Stimulated activated CD8-positive, alpha-beta memory T cell treated with anti-CD3 and anti-CD28 coated beads, Interleukin-12 subunit alpha, Interleukin-12 subunit beta, amount 100 ng/mL, for 4 hours (primary cell): Measurements from ENCODE around the gene DUSP5.
"Not testable (repeated sequence)": the region's sequence is repeated elsewhere in the genome, so short reads cannot be mapped to it uniquely, and the experiment has no call there.

Source experiments
- DNase-seq: peaks from one replicate; pipeline ENCODE4 v3.0.0-alpha.2; 2020; ENCODE audit warnings: low read depth

DUSP5 gene

DNA sequence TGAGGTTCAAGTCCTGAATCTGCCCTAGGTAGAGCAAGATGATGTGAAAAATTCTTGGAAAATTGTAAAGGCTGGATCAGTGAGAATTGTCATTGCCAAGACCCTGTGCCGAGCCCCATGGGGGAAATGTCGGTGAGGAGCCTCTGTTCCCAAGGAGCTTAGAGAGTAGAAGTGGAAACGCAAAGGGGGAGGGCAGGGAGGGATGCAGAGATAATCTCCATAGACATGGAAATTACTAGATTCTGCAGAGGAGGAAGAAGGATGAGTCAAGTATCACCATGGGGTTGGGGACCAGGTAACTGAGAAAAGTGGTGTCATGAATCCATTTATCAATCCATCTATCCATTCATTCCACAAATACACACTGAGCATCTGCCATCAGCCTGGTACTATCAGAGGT lies 26.0 kb downstream of the DUSP5 start:
- no peak for DNase-seq

DNA sequence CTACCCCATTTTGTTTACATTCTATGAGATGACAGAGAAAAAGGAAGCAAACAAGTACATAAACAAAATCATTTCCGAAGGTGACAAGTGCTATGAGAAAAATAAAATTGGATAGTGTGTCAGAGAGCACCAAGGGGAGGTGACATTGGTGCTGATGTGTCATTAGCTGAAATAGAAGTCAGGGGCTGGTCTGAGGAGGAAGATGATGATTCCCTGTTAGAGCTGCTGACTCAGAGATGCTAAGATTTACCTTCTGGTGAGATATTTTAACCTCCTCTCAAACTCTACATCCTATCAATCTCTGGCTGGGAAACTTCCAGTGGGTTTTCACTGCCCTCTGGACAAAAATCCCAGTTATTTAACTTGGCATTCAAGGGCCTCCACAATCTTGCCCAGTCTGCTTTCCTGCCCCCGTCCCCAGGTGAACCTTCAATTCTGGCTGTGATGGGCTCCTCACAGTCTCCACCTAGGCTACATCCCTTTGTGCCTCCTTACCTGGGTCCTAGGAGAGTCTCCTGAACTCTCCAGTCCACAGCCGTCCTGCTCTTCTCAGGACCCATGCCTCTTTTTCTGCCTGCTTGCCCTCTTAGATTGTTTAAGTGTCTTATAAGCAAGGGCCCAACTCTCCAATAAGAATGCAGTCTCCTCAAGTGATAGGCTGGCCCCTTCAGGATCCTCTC lies 26.6 kb downstream of the DUSP5 start:
- DNase-seq = no peak

DNA sequence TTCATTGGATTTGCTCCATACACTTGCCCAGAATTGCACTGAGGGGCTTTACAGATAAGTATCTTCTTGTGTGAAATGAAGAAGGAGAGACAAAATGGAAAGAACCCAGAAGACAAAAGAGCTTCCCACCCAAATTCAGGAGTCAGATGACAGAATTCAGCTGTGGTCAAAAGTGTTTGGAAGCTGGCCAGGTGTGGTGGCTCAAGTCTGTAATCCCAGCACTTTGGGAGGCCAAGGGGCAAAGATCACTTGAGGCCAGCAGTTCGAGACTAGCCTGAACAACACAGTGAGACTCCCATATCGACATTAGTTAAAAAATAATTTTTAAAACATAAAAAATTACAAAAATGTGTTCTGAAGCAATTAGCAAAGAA lies 27.1 kb downstream of the DUSP5 start:
- no peak for DNase-seq

- no peak for DNase-seq
Measured at GRCh38 chr10:110525349-110526260, 27.9 kb downstream of the DUSP5 start.

DNA sequence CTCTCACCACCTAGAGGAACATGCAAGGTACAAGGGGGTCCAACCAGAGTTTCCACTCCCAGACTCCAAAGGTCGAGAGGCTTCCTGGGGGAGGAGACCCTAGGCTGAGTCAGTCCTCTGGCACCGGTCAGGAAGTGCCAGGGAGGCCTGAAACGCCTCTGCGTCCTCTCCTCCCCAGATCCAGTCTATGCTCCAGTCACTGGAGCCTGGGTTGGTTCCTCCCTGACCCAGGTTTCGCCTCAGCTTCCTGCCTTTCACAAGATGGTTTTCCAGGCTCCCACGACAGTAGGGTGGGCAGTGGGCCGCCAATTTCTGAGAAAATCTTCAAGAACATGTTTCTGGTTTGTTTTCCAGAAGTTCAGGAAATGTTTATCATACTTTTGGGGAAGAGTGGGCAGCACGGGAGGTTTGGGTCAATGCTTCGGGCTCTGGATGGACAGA lies 30.0 kb downstream of the DUSP5 start:
- DNase-seq = no peak

GRCh38 chr10:110528224-110528996 lies 30.7 kb downstream of the DUSP5 start:
- DNase-seq = no peak

DNA sequence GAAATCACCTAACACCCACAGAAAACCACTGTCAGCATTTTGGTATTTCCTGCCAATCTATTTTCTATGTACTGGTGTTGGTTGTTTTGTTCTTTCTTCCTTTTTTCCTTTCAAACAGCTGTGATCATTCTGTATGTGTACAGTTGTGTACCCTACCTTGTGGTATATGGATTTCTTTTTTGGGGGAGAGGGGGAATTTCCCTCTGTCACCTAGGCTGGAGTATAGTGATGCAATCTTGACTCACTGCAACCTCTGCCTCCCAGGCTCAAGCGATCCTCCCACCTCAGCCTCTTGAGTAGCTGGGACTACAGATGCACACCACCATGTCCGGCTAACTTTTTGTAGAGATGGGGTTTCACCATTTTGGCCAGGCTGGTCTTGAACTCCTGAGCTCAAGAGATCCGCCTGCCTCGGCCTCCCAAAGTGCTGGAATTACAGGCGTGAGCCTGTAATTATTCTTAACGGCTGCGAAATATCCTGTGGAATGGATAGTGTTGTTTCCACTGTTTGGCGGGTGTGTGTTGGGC lies 31.4 kb downstream of the DUSP5 start:
- DNase-seq = not testable (repeated sequence)

DNA sequence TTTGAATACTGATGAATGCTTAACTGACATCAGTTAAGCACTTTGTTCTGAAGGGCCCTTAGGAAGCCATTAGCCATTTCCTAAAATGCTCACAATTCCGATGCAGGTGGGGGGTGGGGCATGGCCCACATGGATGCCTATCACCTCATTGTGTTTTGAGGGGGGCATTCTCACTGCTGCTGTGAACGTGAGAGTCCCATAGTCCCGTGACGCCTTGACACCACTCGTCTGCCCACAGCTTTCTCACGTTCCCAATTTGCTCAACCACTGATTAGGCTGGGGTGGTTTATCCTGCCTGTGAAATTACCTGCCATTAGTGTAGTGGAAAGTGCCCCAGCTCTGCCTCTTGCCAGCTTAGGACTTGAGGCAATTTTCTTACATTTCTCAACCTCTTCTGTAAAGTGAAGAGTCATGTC lies 31.9 kb downstream of the DUSP5 start:
- peak; percentile 19 for DNase-seq

DNA sequence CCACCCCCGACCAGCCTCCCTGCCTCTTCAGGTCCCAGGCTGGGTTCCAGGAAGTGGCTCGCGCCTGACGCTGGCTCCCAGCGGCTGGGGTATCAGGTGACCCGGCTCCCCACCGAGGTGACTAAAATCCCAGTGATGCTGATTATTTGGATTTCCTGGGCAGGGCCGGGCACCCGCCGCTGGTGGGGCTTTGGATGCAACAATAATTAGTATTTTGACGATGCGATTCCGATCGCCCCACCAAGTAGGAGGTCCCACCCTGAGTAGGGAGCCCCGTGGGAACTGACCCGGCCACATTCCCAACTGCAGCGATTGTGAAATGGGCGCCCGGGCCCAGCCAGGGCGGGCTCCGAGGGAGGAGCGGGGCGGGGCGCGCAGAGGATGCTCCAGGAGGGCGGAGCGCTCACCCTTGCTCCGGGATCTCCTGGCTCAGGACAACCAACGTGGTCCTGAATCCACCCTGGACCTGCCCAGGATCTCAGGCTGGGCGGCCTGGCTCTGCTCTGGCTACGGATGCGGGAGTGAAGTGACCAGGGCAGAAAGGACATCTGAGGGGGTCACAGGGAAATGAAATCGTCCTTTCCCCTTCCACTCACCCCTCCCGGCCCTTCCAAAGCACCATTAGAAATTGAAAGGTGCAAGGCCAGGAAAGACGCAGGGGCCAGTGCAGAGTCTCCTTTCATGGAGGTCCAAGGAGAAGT lies 32.6 kb downstream of the DUSP5 start:
- no peak for DNase-seq

GRCh38 chr10:110531687-110532086 lies 34.0 kb downstream of the DUSP5 start:
- DNase-seq = no peak

DNA sequence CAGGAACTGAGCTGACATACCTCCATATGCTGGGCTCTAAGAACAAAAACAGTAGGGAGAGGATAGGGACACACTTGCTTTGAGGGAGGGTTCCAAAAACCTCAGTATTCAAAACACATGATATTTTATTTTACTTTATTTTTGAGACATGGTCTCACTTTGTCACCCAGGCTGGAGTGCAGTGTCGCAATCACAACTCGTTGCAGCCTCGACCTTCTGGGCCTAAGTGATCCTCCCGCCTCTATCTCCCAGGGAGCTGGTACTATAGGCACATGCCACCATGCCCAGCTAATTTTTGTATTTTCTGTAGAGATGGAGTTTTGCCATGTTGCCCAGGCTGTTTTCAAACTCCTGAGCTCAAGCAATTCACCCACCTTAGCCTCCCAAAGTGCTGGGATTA lies 34.9 kb downstream of the DUSP5 start:
- DNase-seq = not testable (repeated sequence)

DNA sequence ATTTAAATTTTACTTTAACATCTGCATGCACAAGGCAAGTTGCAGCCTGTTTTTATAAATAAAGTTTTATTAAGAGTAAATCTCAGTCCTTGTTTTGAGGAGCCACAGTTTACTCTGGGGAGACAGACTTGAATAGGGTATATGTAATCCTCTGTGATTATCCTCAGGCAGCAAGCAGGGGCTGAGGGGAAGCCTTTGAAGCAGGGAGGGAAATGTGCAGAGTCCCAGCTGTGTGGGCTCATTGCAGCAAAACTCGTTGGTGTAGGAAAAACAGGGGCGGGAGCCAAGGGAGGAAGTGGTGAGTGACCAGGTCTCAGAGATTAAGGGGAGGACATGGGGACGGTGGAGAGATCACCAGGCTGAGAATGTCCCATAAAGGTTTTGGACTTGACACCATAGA lies 35.4 kb downstream of the DUSP5 start:
- no peak for DNase-seq

GRCh38 chr10:110534571-110534970 lies 36.9 kb downstream of the DUSP5 start:
- no peak for DNase-seq

GRCh38 chr10:110535958-110536891 lies 38.5 kb downstream of the DUSP5 start:
- DNase-seq = peak; percentile 63

GRCh38 chr10:110539091-110539490 lies 41.4 kb downstream of the DUSP5 start:
- DNase-seq = no peak

DNA sequence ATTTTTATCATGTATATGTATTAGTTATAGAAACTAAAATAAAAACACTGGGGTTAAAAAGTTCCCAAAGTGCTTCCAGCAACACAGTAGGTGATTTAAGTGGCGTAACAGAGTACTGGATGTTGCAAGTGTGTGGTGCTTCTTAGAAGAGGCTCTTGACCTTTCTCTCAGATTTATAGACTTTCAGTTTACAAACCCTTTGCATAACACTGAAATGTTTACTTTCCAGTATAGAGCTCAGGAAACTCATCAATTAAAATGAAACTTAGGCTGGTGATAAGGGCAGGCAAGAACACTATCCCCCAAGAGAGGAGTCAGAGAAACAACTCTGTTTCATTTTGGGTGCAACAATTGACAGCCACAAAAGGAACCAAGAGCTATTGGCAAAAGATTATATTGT lies 42.3 kb downstream of the DUSP5 start:
- no peak for DNase-seq

DNA sequence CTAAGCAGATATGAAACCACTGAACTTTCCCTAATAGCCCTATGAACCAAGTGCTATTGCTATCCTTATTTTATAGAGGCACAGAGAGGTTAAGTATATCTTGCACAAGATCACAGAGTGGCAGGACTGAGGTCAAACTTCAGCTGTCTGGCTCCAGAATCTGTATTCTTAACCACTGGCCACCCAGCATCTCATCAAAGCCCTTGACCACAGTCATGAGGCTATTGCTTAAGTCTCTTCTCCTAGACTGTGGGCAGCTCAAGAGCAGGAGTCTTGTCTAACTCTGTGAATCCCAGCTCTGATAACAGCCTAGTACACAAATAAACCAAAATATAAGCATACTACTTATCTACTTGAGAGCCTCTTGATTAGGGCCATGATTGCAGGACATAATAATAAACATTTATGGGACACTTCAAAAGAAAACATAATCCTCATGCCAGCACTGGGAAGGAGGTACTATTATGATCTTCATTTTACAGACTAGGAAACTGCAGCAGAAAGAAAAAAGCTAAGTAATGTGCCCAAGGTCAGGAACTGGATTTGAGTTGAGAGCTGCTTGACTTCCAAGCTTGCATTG lies 47.3 kb downstream of the DUSP5 start:
- no peak for DNase-seq

DNA sequence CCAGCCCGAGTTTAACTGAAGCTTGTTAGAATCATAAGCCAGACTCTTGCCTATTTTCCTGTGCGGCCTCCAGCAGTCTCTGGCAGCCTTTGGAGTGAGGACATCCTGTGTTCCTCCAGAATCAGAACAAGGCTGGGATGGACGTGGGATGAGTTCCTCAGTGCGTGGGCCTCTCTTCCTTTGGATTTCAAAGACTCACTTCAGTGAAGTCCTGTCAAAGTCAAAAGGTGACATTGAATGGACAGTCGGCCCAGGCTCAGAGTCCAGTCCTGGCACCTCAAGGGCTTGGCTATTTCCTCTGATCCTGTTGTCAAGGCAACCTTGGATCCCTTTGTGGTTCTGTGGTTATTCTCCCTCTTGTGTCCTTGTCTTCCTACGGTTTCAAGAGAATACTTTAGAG lies 48.4 kb downstream of the DUSP5 start:
- DNase-seq = no peak

DNA sequence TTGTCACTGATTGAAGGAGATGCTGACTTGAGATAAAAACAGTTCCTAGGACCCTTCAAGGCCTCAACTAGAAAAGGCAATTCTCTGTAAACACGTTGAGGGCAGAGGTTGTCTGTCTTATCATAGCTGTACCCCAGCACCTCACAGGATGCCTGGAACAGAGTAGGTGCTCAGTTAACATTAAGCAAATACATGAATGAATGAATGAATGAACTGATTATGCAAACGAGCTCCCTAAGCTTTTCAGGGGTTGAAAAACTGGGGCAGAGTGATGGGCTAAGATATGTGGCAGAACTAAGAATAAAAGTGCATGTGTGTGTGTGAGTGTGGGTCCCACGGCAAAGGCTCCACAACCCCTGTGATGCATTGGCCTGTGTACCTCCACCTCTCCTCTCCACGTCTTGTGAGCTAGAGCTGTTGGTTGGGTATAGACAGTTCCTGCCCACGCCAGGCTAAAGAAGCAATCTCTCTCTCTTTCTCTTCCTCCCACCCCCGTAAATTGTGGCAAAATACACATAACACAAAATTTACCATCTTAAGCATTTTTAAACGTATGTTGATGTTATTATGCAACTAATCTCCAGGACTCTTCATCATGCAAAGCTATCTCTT lies 48.9 kb downstream of the DUSP5 start:
- DNase-seq = no peak
